HL-60 (cell line): Measurements from ENCODE around the gene AQP3.
"Not testable (repeated sequence)": the region's sequence is repeated elsewhere in the genome, so short reads cannot be mapped to it uniquely, and the experiment has no call there.

Experiments
- DNase-seq, 2 experiments: peaks; one replicate each; pipeline ENCODE4 v3.0.0-alpha.2; 2010 to 2020; ENCODE audit warnings: low read depth in 1 of 2, low spot score in 1 of 2
- H3K27ac ChIP-seq: fragments of 250-450 bp; sonication (Bioruptor Pico); replicated peaks from 2 replicates; pipeline ENCODE4 v1.5.1; 2020; ENCODE audit warnings: mild to moderate bottlenecking, moderate library complexity
- H3K27me3 ChIP-seq: fragments of 250-450 bp; sonication (Bioruptor Pico); 2 replicates; pipeline ENCODE4 v1.5.1; 2021; ENCODE audit warnings: mild to moderate bottlenecking, moderate library complexity; ENCODE audit not compliant: insufficient read depth, poor library complexity, severe bottlenecking
- H3K4me3 ChIP-seq: replicated peaks from 2 replicates; pipeline ENCODE4 v1.5.1; 2011; ENCODE audit warnings: mild to moderate bottlenecking, control low read depth, low read length; ENCODE audit not compliant: insufficient read depth
- CTCF ChIP-seq: IDR thresholded peaks from one replicate; pipeline ENCODE4 v1.5.1; 2011; ENCODE audit warnings: low read length, control low read depth, inconsistent platforms; ENCODE audit not compliant: insufficient read depth
- GABPA ChIP-seq: IDR thresholded peaks from 2 replicates; pipeline ENCODE4 v1.6.1; 2012; ENCODE audit warnings: low read depth
- POLR2AphosphoS5 ChIP-seq: IDR thresholded peaks from 2 replicates; pipeline ENCODE4 v1.6.1; 2012; ENCODE audit warnings: low read depth
- REST ChIP-seq: IDR thresholded peaks from 2 replicates; pipeline ENCODE4 v1.6.1; 2012; ENCODE audit warnings: low read depth; ENCODE audit not compliant: insufficient replicate concordance
- SPI1 ChIP-seq: IDR thresholded peaks from 2 replicates; pipeline ENCODE4 v1.6.1; 2012; ENCODE audit warnings: low read depth, mild to moderate bottlenecking, borderline replicate concordance

AQP3 gene

GRCh38 chr9:33426843-33427293 is 20.5 kb downstream of the AQP3 start:
- DNase-seq, result no peak
- TF ChIP-seq GABPA, result no peak
- TF ChIP-seq POLR2AphosphoS5, result no peak
- no peak for TF ChIP-seq SPI1
- no peak for TF ChIP-seq CTCF
- no peak for TF ChIP-seq REST
- H3K27ac ChIP-seq, result no peak overlapping the region
- H3K4me3 ChIP-seq, result no peak overlapping the region
- H3K27me3 ChIP-seq, result no peaks in the 10 kb centered on the region

GRCh38 chr9:33425128-33425533 is 22.3 kb downstream of the AQP3 start:
- no peaks in the 10 kb centered on the region for H3K27me3 ChIP-seq
- no peak overlapping the region for H3K27ac ChIP-seq
- DNase-seq, result no peak
- no peak for TF ChIP-seq CTCF
- TF ChIP-seq SPI1, result no peak
- TF ChIP-seq REST, result no peak
- TF ChIP-seq POLR2AphosphoS5, result no peak
- no peak for TF ChIP-seq GABPA
- H3K4me3 ChIP-seq, result no peak overlapping the region

- H3K27ac ChIP-seq, DNase-seq, H3K27me3 ChIP-seq, H3K4me3 ChIP-seq: not testable (repeated sequence)
These were observed 22.9 kb downstream of the AQP3 start for GRCh38 chr9:33424492-33424891.

GRCh38 chr9:33424043-33424442 is 23.4 kb downstream of the AQP3 start:
- H3K27ac ChIP-seq, H3K27me3 ChIP-seq, DNase-seq, H3K4me3 ChIP-seq: not testable (repeated sequence)

- Histone ChIP-seq H3K27me3 (no peaks in the 10 kb centered on the region), H3K27ac (no peak overlapping the region), H3K4me3 (no peak overlapping the region)
- no peak for TF ChIP-seq SPI1
- TF ChIP-seq GABPA, result no peak
- no peak for TF ChIP-seq REST
- TF ChIP-seq CTCF, result no peak
- TF ChIP-seq POLR2AphosphoS5, result no peak
- no peak for DNase-seq
These were observed 27.6 kb downstream of the AQP3 start for GRCh38 chr9:33419708-33420303.
